ENCODE results near the gene TRIM40.

The TRIM40 gene

DNA sequence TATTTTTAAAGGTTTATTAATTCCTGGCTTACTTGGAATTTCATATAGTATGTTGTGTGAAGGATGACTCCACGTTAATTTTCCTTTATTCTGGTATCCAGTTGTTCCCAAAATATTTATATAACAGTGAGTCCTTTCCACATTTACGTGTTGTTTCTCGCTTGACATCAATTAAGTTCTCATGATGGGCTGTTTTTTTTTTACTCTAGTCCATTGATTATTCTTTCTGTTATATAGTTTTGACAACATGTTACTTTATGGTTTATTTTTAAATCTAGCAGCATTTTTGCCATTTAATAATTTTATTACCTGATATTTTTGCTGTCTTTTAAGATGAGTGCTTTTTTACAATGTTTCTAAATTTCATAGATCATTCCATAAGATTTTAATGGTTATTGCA lies 6.7 kb downstream of the TRIM40 start:
- DNase-seq (ENCODE audit: extremely low read depth, low read depth), result no peak
- TF ChIP-seq, protein P1, sequence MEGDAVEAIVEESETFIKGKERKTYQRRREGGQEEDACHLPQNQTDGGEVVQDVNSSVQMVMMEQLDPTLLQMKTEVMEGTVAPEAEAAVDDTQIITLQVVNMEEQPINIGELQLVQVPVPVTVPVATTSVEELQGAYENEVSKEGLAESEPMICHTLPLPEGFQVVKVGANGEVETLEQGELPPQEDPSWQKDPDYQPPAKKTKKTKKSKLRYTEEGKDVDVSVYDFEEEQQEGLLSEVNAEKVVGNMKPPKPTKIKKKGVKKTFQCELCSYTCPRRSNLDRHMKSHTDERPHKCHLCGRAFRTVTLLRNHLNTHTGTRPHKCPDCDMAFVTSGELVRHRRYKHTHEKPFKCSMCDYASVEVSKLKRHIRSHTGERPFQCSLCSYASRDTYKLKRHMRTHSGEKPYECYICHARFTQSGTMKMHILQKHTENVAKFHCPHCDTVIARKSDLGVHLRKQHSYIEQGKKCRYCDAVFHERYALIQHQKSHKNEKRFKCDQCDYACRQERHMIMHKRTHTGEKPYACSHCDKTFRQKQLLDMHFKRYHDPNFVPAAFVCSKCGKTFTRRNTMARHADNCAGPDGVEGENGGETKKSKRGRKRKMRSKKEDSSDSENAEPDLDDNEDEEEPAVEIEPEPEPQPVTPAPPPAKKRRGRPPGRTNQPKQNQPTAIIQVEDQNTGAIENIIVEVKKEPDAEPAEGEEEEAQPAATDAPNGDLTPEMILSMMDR (IDR thresholded peaks at IDR 0.05; ENCODE audit: low read depth, low read length, missing control alignments), result no peak
- H3K4me3 ChIP-seq (replicated peaks; ENCODE audit: low read depth, low read length), result no peak overlapping the region

GRCh38 chr6:30143780-30144179 lies 7.8 kb downstream of the TRIM40 start:
- no peak for DNase-seq (ENCODE audit: extremely low read depth, low read depth)

DNA sequence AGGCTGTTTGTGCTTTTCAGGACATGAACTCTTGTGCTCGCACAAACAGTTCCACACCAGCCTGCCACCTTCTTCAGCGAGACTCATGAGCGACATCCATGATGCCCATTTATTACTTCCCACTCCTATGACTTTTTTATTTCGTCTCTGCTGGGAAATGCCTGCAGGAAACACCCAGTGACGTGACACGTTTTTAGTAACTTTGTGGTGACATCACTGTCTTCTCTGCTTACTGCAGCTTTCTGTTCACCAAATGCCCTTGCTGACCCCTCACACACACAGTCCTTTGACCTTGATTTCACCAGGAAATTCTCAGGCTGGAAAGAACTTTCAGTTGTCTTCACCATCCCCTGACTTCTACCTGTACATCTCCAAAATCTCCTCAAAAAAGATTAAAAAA lies 8.9 kb downstream of the TRIM40 start:
- H3K4me3 ChIP-seq (replicated peaks; ENCODE audit: low read depth, low read length), result no peak overlapping the region
- TF ChIP-seq, protein P1 (IDR thresholded peaks at IDR 0.05; ENCODE audit: low read depth, low read length, missing control alignments), result no peak
- no peak for DNase-seq (ENCODE audit: extremely low read depth, low read depth)

More at GRCh38 chr6:30143780-30144179, 7.8 kb downstream of the TRIM40 start:
- TF ChIP-seq, protein P1 (IDR thresholded peaks at IDR 0.05; ENCODE audit: low read depth, low read length, missing control alignments), result no peak
- H3K4me3 ChIP-seq (replicated peaks; ENCODE audit: low read depth, low read length), result no peak overlapping the region

GRCh38 chr6:30145818-30146217 lies 9.9 kb downstream of the TRIM40 start:
- no peak for DNase-seq (ENCODE audit: extremely low read depth, low read depth)
- TF ChIP-seq, protein P1 (IDR thresholded peaks at IDR 0.05; ENCODE audit: low read depth, low read length, missing control alignments), result no peak
- no peak overlapping the region for H3K4me3 ChIP-seq (replicated peaks; ENCODE audit: low read depth, low read length)

GRCh38 chr6:30147096-30147495 lies 11.2 kb downstream of the TRIM40 start:
- TF ChIP-seq, protein P1 (IDR thresholded peaks at IDR 0.05; ENCODE audit: low read depth, low read length, missing control alignments), result no peak
- DNase-seq (ENCODE audit: extremely low read depth, low read depth), result no peak

DNA sequence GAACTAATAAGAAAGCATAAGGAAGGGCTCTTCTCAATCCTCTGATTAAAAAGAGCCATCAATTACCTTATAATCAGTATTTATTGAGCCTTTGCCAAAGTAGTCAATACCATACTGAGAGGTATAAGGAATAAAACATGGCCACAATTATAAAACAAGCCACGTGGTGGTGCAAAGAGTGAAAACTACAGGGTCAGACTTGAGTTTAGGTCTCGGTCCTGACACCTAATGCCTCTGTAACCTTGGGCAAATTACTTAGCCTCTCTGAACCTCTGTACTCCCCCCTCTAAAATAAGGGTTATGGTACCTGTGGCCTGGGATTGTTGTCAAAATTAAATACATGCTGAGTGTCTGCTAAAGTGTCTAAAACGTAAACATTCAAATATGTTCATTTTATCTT lies 13.3 kb downstream of the TRIM40 start:
- H3K4me3 ChIP-seq (replicated peaks; ENCODE audit: low read depth, low read length), result no peak overlapping the region
- DNase-seq (ENCODE audit: extremely low read depth, low read depth), result no peak
- TF ChIP-seq, protein P1 (IDR thresholded peaks at IDR 0.05; ENCODE audit: low read depth, low read length, missing control alignments), result no peak

More at GRCh38 chr6:30147096-30147495, 11.2 kb downstream of the TRIM40 start:
- H3K4me3 ChIP-seq (replicated peaks; ENCODE audit: low read depth, low read length), result no peak overlapping the region

- TF ChIP-seq, protein P1 (IDR thresholded peaks at IDR 0.05; ENCODE audit: low read depth, low read length, missing control alignments), result no peak
- no peak overlapping the region for H3K4me3 ChIP-seq (replicated peaks; ENCODE audit: low read depth, low read length)
- no peak for DNase-seq (ENCODE audit: extremely low read depth, low read depth)
Observed at GRCh38 chr6:30149858-30150550, 14.1 kb downstream of the TRIM40 start.

Data from HFF-Myc (cell line).